ENCODE results near the gene B3GNT3.

B3GNT3 gene

DNA sequence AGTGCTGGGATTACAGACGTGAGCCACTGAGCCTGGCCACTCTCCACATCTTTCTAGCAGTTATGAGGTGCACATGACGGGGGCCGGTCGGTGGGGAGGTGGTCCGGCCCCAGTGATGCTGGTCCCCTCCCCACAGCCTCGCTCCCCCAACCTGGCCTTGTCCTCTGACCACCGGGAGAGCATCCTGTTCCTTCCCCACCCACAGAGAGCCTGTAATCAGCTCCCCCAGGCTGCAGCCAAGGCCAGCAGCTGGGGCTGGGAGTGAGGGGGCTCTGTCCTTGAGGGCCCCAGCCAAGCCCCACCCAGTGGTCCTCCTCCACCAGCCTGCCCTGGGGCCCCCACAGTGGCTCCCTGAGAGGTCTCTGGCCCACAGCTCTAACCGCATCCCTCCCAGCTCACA is 29.4 kb downstream of the B3GNT3 start:
- CTCF ChIA-PET, result no interaction called here
- no peaks in the 10 kb centered on the region for H3K9me3 Mint-ChIP-seq
- H3K4me3 Mint-ChIP-seq, result no peak overlapping the region
- H3K27ac Mint-ChIP-seq, result peak overlapping the region; percentile 52
- no peak for DNase-seq
- H3K4me1 Mint-ChIP-seq, result no peaks in the 10 kb centered on the region
- no peaks in the 10 kb centered on the region for H3K27me3 Mint-ChIP-seq
- H3K36me3 Mint-ChIP-seq, result peaks cover 23% of the 10 kb centered on the region

DNA sequence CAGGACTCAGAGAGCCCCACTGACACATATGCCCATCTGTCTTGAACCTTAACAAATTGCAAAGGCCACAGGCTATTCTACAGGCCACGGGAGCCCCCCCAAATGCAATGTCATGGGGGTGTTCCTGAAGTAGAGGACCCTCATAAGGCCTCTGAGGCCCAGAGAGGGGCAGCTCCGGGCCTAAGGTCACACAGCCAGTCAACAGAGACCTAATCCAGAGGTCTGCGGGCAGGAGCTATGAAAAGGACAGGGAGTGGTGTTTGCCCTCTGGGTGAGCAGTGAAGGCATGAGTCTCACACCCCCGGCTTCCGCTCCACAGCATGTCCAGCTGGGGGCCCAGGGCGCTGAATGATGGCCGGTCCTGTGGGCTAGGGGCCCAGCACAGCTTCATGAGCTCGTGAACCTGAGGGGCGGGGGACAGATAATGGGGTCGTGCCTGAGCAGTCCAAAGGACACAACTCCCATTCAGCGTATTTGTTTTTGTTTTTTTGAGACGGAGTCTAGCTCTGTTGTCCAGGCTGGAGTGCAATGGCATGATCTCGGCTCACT is 31.6 kb downstream of the B3GNT3 start:
- peak overlapping the region; percentile 14 for H3K27ac Mint-ChIP-seq
- peaks cover 39% of the 10 kb centered on the region for H3K36me3 Mint-ChIP-seq
- CTCF ChIA-PET, result interaction anchor here (0.9 kb wide), 1 partner anchor 33 kb away, joined by 3 read pairs; the partner anchor contains the start of gene RPL18A
- H3K4me1 Mint-ChIP-seq, result no peaks in the 10 kb centered on the region
- H3K9me3 Mint-ChIP-seq, result no peaks in the 10 kb centered on the region
- H3K4me3 Mint-ChIP-seq, result no peak overlapping the region
- DNase-seq, result no peak
- no peaks in the 10 kb centered on the region for H3K27me3 Mint-ChIP-seq

DNA sequence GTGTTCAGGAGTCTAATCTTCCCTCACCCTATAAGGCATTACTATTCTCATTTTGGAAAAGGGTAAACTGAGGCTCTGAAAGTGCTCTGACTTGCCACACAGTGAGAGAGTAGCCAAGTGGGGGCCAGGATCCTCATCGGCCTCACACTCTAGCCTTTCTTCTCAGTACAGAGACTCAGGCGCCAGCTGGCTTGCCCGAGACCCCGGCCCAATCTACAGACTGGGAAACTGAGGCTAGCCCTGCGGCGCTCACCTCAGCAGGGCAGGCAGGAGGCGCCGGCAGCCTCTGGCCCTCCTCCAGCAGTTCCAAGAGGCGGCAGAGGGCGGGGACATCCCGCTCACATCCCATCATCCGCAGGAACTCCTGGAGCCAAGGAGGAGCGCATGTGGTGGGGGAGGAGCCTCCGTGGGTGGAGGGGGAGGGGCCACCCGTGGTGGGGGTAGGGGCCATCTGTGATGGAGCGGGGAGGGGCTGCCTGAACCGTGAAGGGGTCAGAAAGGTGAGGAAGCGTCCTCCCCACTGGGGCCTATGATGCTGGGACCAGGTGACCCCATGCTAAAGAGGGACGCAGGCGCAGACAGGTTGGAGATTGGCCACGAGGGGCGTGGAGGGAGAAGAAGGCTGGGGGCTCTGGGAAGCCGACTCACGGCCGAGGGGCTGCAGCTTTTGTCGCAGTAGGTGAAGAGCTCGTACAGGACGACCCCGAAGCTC is 35.1 kb downstream of the B3GNT3 start:
- Mint-ChIP-seq H3K4me3 (no peak overlapping the region), H3K9me3 (peaks cover 3% of the 10 kb centered on the region), H3K27me3 (no peaks in the 10 kb centered on the region), H3K27ac (peak overlapping the region; percentile 33), H3K4me1 (peaks cover 8% of the 10 kb centered on the region), H3K36me3 (peaks cover 65% of the 10 kb centered on the region)
- CTCF ChIA-PET, result no interaction called here
- no peak for DNase-seq

DNA sequence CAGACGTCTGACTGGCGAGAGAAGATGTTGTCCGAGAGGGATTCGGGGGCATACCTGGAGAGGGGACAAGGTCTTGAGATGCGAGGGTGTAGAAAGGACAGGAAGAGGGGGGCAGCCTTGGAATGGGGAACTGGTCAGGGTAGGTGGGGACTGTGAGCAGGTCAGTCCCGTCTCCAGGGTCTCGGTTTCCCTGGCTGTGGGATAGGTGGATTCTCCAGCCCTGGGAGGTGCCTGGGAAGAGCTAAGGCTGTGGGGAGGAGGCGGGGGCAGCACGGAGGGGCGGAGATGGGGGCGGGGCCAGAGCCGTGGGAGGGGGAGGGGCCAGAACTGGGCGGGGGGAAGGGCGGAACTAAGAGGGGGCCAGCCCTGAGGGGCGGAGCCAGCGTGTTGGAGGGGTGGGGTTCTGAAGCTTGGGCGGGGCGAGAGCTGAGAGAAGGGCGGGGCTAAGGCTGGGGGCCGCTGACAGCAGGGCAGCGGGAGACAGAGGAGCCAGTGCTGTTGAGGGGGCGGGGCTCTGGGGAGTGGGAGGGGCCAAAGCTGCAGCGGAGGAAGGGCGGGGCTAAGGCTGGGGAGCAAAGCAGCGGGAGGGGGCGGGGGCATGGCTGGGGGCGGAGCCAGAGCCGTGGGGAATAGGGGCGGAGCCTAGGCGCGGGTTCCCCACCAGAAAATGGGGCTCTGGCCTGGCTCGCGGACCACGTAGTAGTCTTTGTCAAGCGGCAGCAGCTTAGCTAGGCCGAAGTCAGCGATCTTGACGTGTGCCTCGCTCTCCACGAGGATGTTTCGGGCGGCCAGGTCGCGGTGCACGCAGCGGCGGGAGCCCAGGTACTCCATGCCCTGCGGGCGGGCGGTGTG is 35.9 kb downstream of the B3GNT3 start:
- no peak overlapping the region for H3K4me3 Mint-ChIP-seq
- H3K27ac Mint-ChIP-seq, result peak overlapping the region; percentile 33
- peaks cover 8% of the 10 kb centered on the region for H3K9me3 Mint-ChIP-seq
- peaks cover 69% of the 10 kb centered on the region for H3K36me3 Mint-ChIP-seq
- CTCF ChIA-PET, result no interaction called here
- peaks cover 15% of the 10 kb centered on the region for H3K4me1 Mint-ChIP-seq
- no peaks in the 10 kb centered on the region for H3K27me3 Mint-ChIP-seq
- DNase-seq, result peak; percentile 67

DNA sequence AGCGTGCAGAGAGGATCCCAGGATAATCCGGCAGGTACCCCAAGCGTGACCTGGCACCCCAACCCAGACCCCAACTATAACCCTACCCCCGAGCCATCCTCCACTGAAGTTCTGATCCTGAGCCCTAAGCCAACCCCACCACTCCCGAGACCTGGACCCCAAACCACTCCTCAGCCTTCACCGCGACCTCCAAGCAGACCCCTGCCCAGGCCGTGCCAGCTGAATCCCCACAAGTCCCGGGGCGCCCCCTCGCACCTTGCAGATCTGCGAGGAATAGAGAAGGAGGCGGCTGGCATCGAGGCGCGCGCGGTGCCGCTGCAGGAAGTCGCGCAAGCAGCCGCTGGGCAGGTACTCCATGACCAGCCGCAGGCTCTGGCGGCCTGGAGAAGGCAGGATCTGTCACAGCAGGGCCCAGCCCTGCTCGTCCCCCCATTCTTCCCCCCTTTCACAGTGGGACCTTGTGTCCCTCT is 36.5 kb downstream of the B3GNT3 start:
- Mint-ChIP-seq H3K4me1 (peaks cover 17% of the 10 kb centered on the region), H3K27ac (no peak overlapping the region), H3K9me3 (peaks cover 8% of the 10 kb centered on the region), H3K36me3 (peaks cover 73% of the 10 kb centered on the region), H3K27me3 (no peaks in the 10 kb centered on the region), H3K4me3 (no peak overlapping the region)
- CTCF ChIA-PET, result no interaction called here
- no peak for DNase-seq

DNA sequence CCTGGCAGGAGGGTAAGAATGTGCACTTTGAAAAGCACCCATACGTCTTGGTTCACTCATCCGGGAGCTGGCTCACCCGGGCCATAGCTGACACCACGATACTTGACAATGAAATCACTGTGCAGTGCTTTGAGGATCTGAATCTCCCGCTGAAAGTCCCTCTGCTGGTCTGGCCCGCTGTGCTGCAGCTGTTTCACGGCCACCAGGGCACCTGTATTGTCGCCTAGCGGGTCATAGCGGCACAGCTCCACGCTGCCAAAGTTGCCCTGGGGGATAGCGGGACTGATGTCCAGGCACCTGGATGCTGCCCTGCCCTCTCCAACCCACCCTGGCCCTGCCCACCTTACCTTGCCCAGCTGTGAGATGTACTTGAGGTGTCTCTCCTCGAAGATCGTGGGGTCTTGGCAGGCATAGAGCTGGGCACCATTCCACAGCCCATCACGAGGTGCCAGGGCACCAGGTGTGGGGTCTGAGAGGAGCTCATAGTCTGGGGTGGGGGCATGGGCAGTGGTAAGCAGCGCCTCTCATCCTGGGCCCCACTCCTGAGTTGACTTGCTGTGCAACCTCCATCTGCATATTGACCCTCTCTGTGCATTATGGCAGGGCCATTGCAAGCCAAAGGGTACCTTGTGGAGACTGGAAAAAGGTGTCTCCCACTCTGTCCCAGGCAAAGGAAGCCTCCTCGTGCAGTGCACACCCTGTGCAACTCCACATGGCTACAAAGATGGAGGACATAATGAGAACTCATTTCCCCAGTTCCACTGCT is 37.7 kb downstream of the B3GNT3 start:
- Mint-ChIP-seq H3K27me3 (no peaks in the 10 kb centered on the region), H3K27ac (peak overlapping the region; percentile 37), H3K4me3 (no peak overlapping the region), H3K4me1 (peaks cover 20% of the 10 kb centered on the region), H3K9me3 (peaks cover 8% of the 10 kb centered on the region), H3K36me3 (peaks cover 75% of the 10 kb centered on the region)
- CTCF ChIA-PET, result interaction anchor here (1.8 kb wide), 1 partner anchor 23 kb away, joined by 5 read pairs; no protein-coding TSS in a partner anchor
- no peak for DNase-seq

DNA sequence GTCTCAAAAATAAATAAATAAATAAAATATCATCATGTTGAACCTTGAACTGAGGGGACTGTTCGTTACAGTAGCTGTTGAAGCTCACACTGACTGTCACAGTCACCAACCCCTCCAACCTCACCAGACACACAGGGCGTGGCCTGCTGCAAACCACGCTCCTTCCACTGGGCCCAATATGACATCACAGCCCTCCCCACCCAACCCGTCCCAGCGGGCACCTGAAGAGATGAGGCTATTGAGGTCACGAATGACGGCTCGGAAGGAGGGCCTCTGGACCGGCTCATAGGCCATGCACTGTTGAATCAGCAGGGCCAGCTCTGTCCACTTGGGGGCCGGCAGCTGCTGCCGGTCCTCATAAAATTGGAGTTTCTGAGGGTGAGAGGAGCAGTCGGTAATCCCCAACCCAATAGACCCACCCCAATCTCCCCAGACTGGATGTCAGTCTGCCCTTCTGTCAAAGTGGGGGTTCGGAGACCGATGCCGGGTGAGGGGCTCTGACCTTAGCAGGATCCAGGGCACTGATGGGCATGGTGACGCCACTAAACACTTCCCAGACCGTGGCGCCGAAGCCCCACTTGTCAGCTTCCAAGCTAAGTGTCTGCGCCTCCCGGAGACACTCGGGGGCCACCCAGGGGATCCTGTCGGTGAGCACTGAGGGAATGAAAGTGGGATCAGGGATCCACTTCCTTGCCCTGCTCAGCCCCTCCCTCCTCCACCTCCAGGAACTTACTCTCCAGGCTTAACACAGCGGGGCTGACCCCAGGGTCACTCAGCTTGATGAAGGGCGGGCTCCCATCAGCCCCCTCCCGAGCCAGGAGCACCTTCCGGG is 39.6 kb downstream of the B3GNT3 start:
- H3K27me3 Mint-ChIP-seq, result no peaks in the 10 kb centered on the region
- CTCF ChIA-PET, result interaction anchor here (0.6 to 1.0 kb wide), 2 partner anchors 25 to 95 kb away, joined by 3 read pairs; partner anchors contain the start of gene RPL18A
- no peak for DNase-seq
- H3K4me3 Mint-ChIP-seq, result no peak overlapping the region
- peaks cover 82% of the 10 kb centered on the region for H3K36me3 Mint-ChIP-seq
- peaks cover 24% of the 10 kb centered on the region for H3K4me1 Mint-ChIP-seq
- peak overlapping the region; percentile 42 for H3K27ac Mint-ChIP-seq
- H3K9me3 Mint-ChIP-seq, result peaks cover 8% of the 10 kb centered on the region

DNA sequence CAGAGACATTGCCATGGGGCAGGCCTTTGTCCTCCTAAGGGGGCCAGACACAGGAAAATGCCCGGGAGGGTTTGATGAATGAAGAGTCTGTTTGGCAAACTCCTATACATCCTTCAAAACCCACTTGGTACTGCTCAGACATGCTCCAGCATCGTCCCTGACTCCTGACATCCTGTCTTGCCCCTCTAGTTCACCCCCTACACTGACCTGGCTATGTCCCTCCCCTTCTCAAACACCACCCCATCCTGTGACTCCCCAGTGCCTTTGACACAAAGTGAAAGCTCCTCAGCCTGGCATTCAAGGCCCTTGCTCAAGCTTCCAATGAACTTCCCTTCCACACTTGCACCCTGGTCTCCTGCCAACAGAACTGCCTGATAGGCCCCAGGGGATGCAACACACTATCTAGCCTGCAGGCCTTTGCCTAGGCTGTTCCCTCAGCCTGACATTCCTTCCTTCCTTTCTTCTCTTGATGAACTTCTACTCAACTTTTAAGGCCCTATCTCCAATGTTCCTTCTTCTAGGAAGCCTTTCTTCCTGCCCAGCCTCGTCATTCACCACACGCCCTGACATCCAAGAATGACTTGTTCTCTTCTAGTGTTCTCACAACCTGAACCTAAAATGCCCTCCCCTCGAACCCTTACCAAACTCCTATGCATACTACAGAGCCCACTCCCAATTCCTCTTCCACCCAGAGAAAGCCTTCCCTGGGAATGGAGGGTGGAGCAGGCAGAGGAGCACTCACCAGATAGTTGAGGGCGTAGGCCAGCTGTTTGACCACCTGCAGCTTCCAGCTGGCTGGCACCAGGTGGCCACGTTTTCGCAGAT is 40.5 kb downstream of the B3GNT3 start:
- H3K36me3 Mint-ChIP-seq, result peaks cover 82% of the 10 kb centered on the region
- H3K27ac Mint-ChIP-seq, result peak overlapping the region; percentile 42
- CTCF ChIA-PET, result interaction anchor here (1.0 kb wide), 1 partner anchor 24 kb away, joined by 3 read pairs; the partner anchor contains the start of gene RPL18A
- peaks cover 8% of the 10 kb centered on the region for H3K9me3 Mint-ChIP-seq
- no peaks in the 10 kb centered on the region for H3K27me3 Mint-ChIP-seq
- DNase-seq, result no peak
- peaks cover 24% of the 10 kb centered on the region for H3K4me1 Mint-ChIP-seq
- H3K4me3 Mint-ChIP-seq, result no peak overlapping the region

DNA sequence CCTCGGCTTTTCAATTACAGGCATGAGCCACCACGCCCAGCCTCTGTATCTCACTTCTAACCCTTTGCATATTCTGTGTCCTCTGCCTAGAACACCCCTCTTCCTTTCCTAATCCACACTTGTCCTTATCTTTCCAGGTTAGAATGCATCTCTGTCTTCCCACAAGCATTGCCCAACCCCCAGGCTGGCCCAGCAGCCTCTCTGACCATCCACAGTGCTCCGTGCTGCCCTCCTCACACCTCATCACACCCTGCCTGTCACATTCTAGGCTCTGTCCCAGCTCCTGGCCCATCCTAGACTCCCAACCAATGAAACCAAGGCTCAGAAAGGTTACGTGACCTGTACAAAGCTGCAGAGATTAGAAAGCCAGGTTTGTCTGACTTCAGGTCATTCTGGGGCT is 41.6 kb downstream of the B3GNT3 start:
- no peak for DNase-seq
- Mint-ChIP-seq H3K27ac (no peak overlapping the region), H3K4me1 (peaks cover 28% of the 10 kb centered on the region), H3K27me3 (no peaks in the 10 kb centered on the region), H3K9me3 (peaks cover 8% of the 10 kb centered on the region), H3K36me3 (peaks cover 82% of the 10 kb centered on the region), H3K4me3 (no peak overlapping the region)
- CTCF ChIA-PET, result no interaction called here

DNA sequence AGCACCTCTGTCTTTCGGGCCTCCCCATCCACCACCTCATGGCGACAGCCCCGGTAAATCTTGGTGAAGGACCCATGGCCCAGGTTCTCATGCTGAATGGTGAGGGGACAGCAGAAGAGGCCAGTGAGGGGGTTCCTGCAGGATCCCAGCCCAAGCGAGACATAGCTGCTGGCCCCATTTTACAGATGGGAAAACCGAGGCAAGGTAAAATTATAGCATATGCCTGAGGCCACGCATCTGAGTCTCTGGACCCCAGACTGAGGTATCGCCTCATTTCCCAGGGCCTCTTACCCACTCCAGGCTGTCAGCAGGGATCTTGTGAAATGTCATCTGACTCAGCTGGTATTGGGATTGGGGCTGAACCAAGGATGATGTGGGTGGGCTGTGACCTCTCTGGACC is 43.0 kb downstream of the B3GNT3 start:
- no peak overlapping the region for H3K27ac Mint-ChIP-seq
- H3K36me3 Mint-ChIP-seq, result peaks cover 77% of the 10 kb centered on the region
- no peak for DNase-seq
- CTCF ChIA-PET, result no interaction called here
- H3K9me3 Mint-ChIP-seq, result peaks cover 5% of the 10 kb centered on the region
- H3K4me3 Mint-ChIP-seq, result no peak overlapping the region
- H3K4me1 Mint-ChIP-seq, result peaks cover 28% of the 10 kb centered on the region
- no peaks in the 10 kb centered on the region for H3K27me3 Mint-ChIP-seq

DNA sequence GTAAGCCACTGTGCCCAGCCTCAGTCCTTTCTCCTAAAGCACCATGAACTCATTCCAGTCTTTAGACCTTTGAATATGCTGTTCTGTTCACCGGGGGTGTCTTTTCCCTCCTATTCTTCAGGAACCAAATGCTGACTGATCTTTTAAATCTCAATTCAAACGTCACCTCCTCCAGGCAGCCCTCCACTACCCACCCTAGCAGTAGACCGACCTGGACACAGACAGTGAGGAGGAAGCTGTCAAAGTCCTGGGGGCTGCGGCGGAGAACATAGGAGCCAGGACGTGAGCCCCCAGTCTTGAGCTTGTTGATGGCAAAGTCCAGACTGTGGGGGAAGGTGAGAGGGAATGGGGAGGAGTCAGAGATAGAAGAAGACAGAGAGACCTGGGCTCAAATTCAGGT is 45.1 kb downstream of the B3GNT3 start:
- H3K4me3 Mint-ChIP-seq, result no peak overlapping the region
- H3K4me1 Mint-ChIP-seq, result peaks cover 38% of the 10 kb centered on the region
- peaks cover 5% of the 10 kb centered on the region for H3K9me3 Mint-ChIP-seq
- no peaks in the 10 kb centered on the region for H3K27me3 Mint-ChIP-seq
- H3K36me3 Mint-ChIP-seq, result peaks cover 82% of the 10 kb centered on the region
- CTCF ChIA-PET, result interaction anchor here (1.0 kb wide), 1 partner anchor 15 kb away, joined by 3 read pairs; no protein-coding TSS in a partner anchor
- no peak for DNase-seq
- peak overlapping the region; percentile 28 for H3K27ac Mint-ChIP-seq

DNA sequence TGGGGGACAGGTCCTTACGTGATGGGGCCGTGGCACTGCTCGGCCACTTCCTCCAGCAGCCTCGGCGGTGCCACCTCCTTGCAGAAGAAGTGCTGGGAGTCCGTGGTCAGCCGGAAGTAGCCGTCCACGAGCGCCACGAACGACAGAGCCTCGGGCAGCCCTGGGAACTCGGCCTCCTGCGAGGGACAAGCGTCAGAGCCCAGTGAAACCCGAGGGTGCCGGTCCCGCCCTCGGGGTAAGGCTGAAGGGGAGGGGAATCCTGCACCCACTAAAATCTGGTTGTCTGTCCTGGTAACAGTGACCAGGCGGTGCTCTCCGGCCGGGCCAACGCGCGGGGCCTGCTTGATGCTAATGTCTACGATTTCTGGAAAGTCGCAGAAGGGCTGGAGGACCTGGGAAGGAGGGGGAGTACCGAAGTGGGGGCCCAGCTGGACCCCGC is 46.5 kb downstream of the B3GNT3 start:
- no peak for DNase-seq
- H3K36me3 Mint-ChIP-seq, result peaks cover 78% of the 10 kb centered on the region
- H3K4me1 Mint-ChIP-seq, result peaks cover 44% of the 10 kb centered on the region
- CTCF ChIA-PET, result no interaction called here
- H3K9me3 Mint-ChIP-seq, result no peaks in the 10 kb centered on the region
- H3K27ac Mint-ChIP-seq, result no peak overlapping the region
- H3K27me3 Mint-ChIP-seq, result no peaks in the 10 kb centered on the region
- H3K4me3 Mint-ChIP-seq, result no peak overlapping the region
